ENCODE data around the gene TMEM100. TPM values are rescaled to one million over a fixed set of nuclear protein-coding genes. Genes with fewer than 3 reads are reported as not detected.

Gene TMEM100
- not detected in 2 replicates for polyA plus RNA-seq (2014; cell fraction: cytosol; rRNA removed)
- polyA plus RNA-seq (2014; cell fraction: nucleus; rRNA removed) = not detected in 2 replicates

DNA sequence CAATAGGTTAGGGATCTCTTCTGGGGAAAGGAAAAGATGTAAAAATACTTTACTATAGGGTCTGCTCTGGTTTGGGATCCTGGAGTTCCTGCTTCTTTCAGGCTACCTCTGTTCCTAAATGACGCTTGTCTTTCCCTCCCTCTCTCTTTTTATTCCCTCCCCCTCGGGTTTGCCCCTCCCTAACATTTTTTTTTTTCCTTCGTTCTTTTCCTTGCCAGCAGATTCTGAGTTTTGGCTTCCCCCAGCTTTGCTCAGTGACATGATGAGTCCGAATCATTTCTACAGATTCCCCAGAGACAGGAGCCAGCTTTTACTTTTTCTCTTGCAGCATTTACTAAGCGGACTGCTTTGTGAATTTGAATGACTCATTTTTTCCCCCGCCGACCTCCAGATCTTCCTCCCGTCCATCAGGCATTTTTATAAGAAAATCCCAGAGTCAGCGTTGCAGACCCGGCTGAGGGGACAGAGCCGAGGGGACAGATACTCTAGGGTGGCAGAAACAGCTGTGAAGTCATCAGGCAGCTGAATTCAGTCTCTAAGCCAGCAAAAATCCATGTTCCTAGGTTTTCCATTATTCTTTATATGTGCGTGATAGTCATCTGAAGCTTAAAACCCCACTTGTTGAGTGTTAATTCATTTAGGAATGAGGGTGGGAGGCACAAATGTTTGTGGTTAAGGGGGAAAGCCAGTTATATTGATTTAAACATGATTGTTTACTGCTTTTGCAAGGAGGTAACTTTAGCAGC lies at the start of gene TMEM100:
TSS of gene TMEM100 (minus strand) at position 123 of the 746 bp plus-strand sequence. CDS start 1,794 bp downstream, outside the sequence.
- DNase-seq (ENCODE audit: low spot score) = no peak

DNA sequence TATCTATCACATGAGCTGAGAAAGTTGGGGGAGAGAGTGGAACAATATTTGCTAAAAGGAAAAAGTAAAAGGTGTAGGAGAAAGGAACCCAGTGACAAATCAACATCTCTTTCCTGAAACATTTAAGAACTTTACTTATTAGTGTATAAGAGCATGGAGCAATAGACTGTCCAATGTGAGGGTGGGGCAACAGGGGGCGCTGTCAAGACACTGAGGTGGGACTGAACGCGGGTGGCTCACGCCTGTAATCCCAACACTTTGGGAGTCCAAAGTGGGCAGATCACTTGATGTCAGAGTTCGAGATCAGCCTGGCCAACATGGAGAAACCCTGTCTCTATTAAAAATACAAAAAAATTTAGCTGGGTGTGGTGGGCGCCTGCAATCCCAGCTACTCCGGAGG lies 49.4 kb upstream of the TMEM100 start:
- DNase-seq (ENCODE audit: low spot score) = no peak

- peak; percentile 61 for DNase-seq (ENCODE audit: low spot score)
Observed at GRCh38 chr17:55770196-55770870, 47.7 kb upstream of the TMEM100 start.

DNA sequence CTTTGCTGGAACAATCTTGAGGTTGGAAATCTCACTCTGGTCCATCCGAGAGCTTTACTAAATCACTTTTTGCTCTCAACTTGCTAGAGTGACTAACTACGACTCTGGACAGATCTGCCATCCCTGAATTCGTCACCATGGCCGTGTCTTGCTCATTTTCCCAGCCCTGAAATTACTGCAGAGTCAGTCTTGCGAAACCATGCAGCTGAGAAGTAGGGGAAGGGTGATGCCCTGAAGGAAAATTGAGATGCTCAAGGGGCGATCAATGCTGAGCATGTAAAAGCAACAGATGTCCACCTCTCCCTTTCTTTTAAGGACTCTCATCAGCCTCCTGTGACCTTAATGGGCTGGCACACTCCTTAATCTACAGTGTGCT lies 46.9 kb upstream of the TMEM100 start:
- DNase-seq (ENCODE audit: low spot score) = no peak

- no peak for DNase-seq (ENCODE audit: low spot score)
Observed at GRCh38 chr17:55768936-55769624, 46.4 kb upstream of the TMEM100 start.

DNA sequence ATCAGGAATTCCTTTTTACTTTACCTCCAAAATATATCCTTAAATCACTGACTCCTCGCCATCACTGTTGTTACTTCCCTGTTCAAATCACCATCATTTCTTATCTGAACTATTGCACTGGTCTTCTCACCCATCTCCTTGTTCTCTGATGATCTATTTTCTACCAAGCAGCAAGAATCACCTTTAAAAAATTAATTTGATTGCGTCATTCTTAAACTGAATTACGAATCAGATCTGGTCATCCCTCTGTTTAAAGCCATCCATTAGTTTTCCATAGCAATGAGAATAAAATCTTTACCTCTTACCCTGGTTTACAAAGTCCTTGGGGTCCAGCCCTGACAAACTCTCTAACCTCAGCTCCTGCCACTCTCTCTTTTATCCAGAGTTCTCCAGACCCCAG lies 42.8 kb upstream of the TMEM100 start:
- DNase-seq (ENCODE audit: low spot score) = no peak

DNA sequence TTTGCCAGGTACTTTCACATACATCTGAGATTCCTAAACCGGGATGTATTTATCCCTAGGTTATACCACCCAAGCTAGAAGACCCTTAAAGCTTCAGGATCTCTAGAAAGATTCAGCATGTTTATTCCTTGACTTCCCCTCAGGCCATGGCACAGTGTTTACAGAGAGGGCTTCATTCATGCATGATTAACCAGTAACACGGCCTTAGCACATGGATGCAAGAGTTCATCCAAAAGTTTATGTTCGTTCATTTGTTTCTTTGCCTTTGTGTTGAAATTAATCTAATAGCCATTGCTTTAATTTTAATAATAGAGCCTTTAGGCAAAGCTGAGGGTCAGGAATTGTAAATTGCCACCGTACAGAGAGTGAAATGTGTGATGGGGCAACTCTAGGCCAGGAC lies 41.9 kb upstream of the TMEM100 start:
- no peak for DNase-seq (ENCODE audit: low spot score)

DNA sequence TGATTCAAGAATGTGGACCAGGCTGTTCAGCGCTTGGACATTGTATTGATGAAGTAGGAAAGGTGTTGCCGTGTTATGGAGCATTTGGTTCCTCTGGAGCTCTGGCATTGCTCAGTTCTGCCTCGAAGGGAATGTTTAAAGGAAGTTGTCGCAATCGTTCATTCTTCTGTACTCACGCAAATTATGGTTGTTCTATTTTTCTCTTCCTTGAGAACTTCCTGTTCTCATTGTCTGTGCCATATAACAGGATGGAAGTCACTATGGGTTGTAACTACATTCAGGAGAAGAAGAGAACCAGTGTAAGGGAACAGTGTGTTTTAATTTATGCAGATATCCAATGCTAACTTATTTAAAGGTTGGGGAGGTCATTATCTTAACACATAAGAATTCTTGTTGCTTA lies 41.2 kb upstream of the TMEM100 start:
- DNase-seq (ENCODE audit: low spot score) = no peak

- DNase-seq (ENCODE audit: low spot score) = no peak
Observed at GRCh38 chr17:55762086-55762858, 39.6 kb upstream of the TMEM100 start.

GRCh38 chr17:55760643-55761355 lies 38.1 kb upstream of the TMEM100 start:
- no peak for DNase-seq (ENCODE audit: low spot score)

- no peak for DNase-seq (ENCODE audit: low spot score)
Observed at GRCh38 chr17:55758171-55758570, 35.5 kb upstream of the TMEM100 start.

GRCh38 chr17:55757659-55758058 lies 35.0 kb upstream of the TMEM100 start:
- no peak for DNase-seq (ENCODE audit: low spot score)

GRCh38 chr17:55756689-55757088 lies 34.0 kb upstream of the TMEM100 start:
- DNase-seq (ENCODE audit: low spot score) = no peak

DNA sequence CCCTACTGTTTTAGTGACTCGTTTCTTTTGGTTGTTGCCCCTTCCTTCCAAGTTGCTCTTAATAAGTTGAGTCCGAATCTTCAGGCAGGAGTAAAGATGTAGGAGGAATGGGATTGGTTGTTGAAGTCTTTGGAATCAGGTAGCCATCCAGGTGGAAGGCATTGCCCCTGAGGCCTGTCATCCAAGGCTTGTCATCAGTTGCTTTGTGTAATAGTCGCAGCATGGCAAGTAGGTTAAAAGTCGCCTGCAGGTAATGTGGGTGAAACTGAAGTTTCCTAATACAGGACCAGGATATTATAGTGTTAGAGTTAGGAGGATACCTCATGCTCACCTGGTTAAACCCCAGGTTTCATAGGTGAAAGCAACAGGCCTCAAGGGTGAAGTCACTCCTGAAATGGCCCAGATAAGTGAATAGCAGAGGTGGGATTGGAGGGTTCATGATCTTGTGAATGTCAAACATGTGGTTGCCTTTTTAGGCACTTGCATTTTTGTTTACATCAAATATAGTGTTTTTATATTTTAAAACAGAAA lies 29.1 kb upstream of the TMEM100 start:
- DNase-seq (ENCODE audit: low spot score) = no peak

GRCh38 chr17:55750750-55751657 lies 28.3 kb upstream of the TMEM100 start, which contains the start of gene PCTP:
PCTP (plus strand) TSS chr17:55751051; CDS start chr17:55751104, 53 bp downstream.
- DNase-seq (ENCODE audit: low spot score) = peak; percentile 95

- no peak for DNase-seq (ENCODE audit: low spot score)
Observed at GRCh38 chr17:55749985-55750384, 27.3 kb upstream of the TMEM100 start.

DNA sequence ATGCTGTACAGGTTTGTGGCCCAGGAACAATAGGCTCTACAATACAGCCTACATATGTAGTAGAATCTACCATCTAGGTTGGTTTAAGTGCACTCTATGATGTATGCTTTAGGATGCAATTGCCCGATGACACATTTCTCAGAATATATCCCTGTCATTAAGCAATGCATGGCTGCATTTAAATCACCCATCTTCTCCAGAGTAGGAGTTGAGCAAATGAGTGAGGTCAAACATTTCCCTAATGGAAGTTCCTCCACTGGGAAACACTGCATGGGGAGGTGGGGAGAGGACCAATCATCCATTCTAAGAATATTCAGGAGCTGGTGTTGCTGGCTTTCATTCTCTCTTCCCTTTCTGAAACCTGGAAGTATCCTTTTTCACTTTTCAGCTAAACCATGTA lies 26.2 kb upstream of the TMEM100 start:
- DNase-seq (ENCODE audit: low spot score) = no peak

DNA sequence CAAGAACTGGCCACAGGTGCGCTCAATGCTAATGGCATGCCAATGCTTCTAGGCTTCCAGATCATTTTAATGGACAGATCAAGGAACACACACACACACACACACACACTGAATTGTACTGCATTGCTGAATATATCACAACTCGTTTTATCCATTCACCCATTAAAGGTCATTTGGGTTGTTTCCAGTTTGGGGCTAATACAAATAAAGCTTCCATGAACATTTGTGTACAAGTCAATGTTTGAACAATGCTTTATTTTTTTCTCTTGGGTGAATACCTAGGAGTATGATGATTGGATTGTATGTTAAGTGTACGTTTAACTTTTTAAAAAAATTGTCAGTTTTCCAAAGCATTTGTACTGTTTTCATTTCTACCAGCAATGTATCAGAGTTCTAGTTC lies 24.5 kb upstream of the TMEM100 start:
- no peak for DNase-seq (ENCODE audit: low spot score)

- DNase-seq (ENCODE audit: low spot score) = no peak
Observed at GRCh38 chr17:55746466-55746865, 23.8 kb upstream of the TMEM100 start.

DNA sequence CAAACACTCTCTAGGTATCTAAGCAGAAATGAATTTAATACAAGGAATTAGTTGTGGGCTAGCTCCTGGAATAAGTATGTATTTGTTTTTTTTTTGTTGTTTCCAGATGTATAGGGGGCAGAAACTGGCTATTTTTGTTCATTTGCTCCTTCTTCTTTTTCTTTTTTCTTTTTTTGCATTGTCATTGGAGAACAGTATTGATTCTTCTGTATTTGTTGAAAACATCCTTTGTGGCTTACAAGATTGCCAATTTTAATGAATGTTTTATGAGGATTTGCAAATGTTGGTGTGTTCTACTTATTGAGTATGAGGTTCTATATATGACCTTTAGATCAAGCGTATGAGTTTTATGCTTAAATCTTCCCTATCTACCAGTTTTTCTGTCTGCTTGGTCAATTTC lies 22.6 kb upstream of the TMEM100 start:
- DNase-seq (ENCODE audit: low spot score) = no peak
